Skin epidermis (tissue), 12 donors: ENCODE data around the gene CA12.
A peak's percentile ranks its signal among the peaks of the same experiment; 100 is the strongest.
"Not testable (repeated sequence)": the region's sequence is repeated elsewhere in the genome, so short reads cannot be mapped to it uniquely, and the experiment has no call there.

Experiments
- H3K27ac ChIP-seq, 21 experiments: fragments of 200-600 bp; sonication (generic) in 11 of 21; one replicate each; pipeline ENCODE4 v1.5.0; 2020; ENCODE audit warnings: mild to moderate bottlenecking in 3 of 21, inconsistent platforms in 2 of 21, moderate library complexity in 2 of 21
- H3K4me3 ChIP-seq, 7 experiments: fragments of 200-600 bp; sonication (generic) in 2 of 7; one replicate each; pipeline ENCODE4 v1.5.0; 2020; ENCODE audit warnings: inconsistent platforms in 2 of 7, mild to moderate bottlenecking in 2 of 7, moderate library complexity in 1 of 7

Gene CA12

GRCh38 chr15:63381301-63382204 lies at the start of gene CA12:
Gene CA12 (minus strand): TSS chr15:63381846. CDS start chr15:63381720, 126 bp downstream.
- Histone ChIP-seq H3K4me3 (peak within 1 kb of the TSS; percentile 39 to 61 (median 52)), H3K27ac (peak within 1 kb of the TSS; percentile 8 to 88 (median 71))

- Histone ChIP-seq H3K4me3 (no peak overlapping the region), H3K27ac (no peak overlapping the region)
These were observed 49.3 kb upstream of the CA12 start for GRCh38 chr15:63430766-63431451.

GRCh38 chr15:63426552-63426951 lies 44.9 kb upstream of the CA12 start:
- Histone ChIP-seq H3K27ac (no peak overlapping the region), H3K4me3 (no peak overlapping the region)

GRCh38 chr15:63425426-63425985 lies 43.9 kb upstream of the CA12 start:
- H3K27ac ChIP-seq = no peak overlapping the region
- H3K4me3 ChIP-seq = no peak overlapping the region

- H3K4me3 ChIP-seq = no peak overlapping the region
- H3K27ac ChIP-seq = no peak overlapping the region
These were observed 41.4 kb upstream of the CA12 start for GRCh38 chr15:63422891-63423590.

- H3K4me3 ChIP-seq = no peak overlapping the region
- H3K27ac ChIP-seq = no peak overlapping the region
These were observed 39.8 kb upstream of the CA12 start for GRCh38 chr15:63421433-63421832.

GRCh38 chr15:63420333-63420747 lies 38.7 kb upstream of the CA12 start:
- H3K4me3 ChIP-seq = no peak overlapping the region
- no peak overlapping the region for H3K27ac ChIP-seq

GRCh38 chr15:63418811-63419210 lies 37.2 kb upstream of the CA12 start:
- H3K27ac ChIP-seq = no peak overlapping the region

GRCh38 chr15:63417721-63418120 lies 36.1 kb upstream of the CA12 start:
- Histone ChIP-seq H3K27ac (no peak overlapping the region), H3K4me3 (no peak overlapping the region)

More at GRCh38 chr15:63418811-63419210, 37.2 kb upstream of the CA12 start:
- no peak overlapping the region for H3K4me3 ChIP-seq

- not testable (repeated sequence) for H3K27ac ChIP-seq, H3K4me3 ChIP-seq
These were observed 35.6 kb upstream of the CA12 start for GRCh38 chr15:63417274-63417673.

- no peak overlapping the region for H3K27ac ChIP-seq
- H3K4me3 ChIP-seq = no peak overlapping the region
These were observed 33.0 kb upstream of the CA12 start for GRCh38 chr15:63414474-63415120.

- no peak overlapping the region for H3K27ac ChIP-seq
- no peak overlapping the region for H3K4me3 ChIP-seq
These were observed 30.9 kb upstream of the CA12 start for GRCh38 chr15:63412551-63412950.

- Histone ChIP-seq H3K27ac (no peak overlapping the region), H3K4me3 (no peak overlapping the region)
These were observed 30.2 kb upstream of the CA12 start for GRCh38 chr15:63411866-63412265.

- Histone ChIP-seq H3K27ac (no peak overlapping the region), H3K4me3 (no peak overlapping the region)
These were observed 27.5 kb upstream of the CA12 start for GRCh38 chr15:63409179-63409578.

GRCh38 chr15:63408524-63408923 lies 26.9 kb upstream of the CA12 start:
- no peak overlapping the region for H3K4me3 ChIP-seq
- no peak overlapping the region for H3K27ac ChIP-seq

GRCh38 chr15:63407612-63408011 lies 26.0 kb upstream of the CA12 start:
- H3K4me3 ChIP-seq = no peak overlapping the region
- H3K27ac ChIP-seq = no peak overlapping the region

GRCh38 chr15:63405683-63406390 lies 24.2 kb upstream of the CA12 start:
- no peak overlapping the region for H3K27ac ChIP-seq
- H3K4me3 ChIP-seq = no peak overlapping the region

- Histone ChIP-seq H3K4me3 (no peak overlapping the region), H3K27ac (no peak overlapping the region)
These were observed 23.5 kb upstream of the CA12 start for GRCh38 chr15:63405159-63405558.
